Measurements from ENCODE around the gene PCLAF.
"Not testable (repeated sequence)": the region's sequence is repeated elsewhere in the genome, so short reads cannot be mapped to it uniquely, and the experiment has no call there.

PCLAF gene, protein sequence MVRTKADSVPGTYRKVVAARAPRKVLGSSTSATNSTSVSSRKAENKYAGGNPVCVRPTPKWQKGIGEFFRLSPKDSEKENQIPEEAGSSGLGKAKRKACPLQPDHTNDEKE

DNA sequence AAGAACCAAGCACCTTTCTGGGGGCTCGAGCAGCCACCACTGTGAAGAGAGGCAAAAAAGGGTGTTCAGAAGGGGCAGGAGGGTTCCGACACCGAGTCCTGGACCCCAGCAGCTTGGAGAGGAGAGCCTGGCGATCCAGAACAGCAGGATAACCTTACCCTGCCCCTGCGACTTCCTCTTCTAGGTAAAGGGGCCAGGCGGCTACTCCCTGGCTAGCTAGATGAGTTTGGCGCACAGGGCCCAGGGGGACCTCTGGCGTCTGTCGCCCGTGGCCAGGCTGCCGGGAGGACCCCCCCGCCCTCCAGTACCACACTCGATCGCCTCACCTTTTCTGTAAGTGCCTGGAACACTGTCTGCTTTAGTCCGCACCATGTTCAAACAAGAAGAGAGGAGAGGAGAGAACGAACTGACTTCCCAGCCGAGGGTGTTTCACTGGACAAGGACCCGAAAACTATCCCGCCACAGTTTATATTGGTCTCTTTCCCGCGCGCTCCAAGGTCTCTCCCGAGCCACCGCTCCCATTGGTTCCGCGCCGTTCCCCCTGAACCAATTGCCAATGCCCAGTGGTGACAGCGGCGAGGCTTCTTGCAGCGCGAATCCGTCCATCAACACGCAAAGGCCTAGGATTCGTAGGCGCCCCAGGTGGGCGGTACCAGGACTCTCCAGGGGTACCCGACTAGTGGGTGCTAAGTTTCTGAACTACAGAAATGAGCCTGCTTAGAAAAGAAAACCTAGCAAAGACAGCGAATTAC is at the start of gene PCLAF:
TSS of gene PCLAF (minus strand) at position 442 of the 752 bp plus-strand sequence. CDS start at position 372, 70 bp downstream.
- peak; percentile 70 for DNase-seq (ENCODE audit: low read depth)

DNA sequence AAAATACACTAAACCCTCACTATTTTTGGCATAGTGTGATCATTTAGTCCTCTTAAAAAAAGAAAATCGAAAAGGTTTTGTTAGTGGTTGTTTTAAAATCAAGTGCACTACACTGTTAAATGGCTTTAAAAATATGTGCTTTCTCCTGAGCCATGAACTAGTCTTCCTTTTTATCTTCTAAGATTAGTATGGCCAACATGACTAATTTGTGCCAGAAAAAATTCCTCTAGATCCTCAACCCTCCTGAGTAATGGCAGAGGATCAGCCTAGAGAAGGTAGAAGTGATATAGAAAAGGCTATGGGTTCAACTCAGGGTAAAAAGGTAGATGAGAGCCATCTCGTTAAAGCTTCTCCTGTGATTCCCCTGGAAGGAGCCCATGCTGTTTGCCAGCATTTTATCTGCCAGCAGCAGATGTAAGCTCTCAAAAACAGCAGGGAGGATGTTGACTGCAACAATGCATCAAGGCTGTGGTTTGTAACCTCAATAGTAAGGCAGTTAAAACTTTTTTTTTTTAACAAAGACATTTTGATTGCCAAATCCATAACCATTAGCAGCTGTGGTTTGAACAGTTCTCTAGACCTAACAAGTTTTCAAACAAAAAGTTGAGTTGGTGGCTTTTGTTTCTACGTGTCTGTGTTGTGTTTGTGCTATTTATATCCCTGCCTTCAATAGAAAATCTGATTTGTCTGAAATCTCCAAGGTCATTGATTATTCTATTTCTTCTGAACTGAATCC is 48.9 kb upstream of the PCLAF start:
- peak; percentile 43 for DNase-seq (ENCODE audit: low read depth)

DNA sequence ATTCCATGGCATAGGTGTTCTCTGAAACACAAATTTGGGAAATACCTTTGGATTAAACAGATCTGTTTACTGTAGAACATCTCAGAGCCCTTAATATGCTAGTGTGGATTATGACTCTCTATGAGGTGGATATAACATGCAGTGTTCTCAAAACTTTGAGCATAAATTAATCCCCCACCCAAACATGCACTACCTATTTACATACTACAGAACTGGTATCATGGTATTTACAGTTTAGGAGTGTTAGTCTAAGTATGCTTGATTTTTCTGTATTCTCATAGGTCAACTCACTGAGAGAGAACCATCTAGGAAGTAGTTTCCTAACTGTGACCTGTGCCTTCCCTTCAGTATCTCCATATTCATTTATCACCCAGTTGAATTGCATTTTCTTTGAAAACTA is 48.2 kb upstream of the PCLAF start:
- no peak for DNase-seq (ENCODE audit: low read depth)

DNA sequence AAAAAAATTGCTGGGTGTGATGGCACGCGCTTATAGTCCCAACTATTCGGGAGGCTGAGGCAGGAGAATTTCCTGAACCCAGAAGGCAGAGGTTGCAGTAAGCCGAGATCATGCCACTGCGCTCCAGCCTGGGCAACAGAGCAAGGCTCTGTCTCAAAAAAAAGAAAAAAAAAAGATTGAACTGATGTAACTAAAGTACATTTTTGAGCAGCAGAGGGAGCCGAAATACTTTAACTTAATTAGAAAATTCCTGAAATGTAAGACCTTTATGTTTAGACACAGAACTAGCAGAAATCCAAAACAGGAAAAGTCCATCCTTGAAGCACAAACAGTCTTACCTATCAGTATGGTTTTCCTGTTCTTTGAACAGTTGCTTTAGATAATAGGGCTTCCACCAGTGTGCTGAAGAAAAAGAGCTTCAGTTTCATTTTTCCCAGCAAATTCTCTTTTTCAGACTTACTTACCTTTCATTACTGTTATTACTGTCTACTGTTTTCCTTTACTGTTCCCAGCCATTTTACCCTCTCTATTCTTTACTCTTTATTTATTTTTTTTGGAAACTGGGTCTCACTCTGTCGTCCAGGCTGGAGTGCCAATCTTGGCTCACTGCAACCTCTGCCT is 45.7 kb upstream of the PCLAF start:
- DNase-seq (ENCODE audit: low read depth), result no peak

DNA sequence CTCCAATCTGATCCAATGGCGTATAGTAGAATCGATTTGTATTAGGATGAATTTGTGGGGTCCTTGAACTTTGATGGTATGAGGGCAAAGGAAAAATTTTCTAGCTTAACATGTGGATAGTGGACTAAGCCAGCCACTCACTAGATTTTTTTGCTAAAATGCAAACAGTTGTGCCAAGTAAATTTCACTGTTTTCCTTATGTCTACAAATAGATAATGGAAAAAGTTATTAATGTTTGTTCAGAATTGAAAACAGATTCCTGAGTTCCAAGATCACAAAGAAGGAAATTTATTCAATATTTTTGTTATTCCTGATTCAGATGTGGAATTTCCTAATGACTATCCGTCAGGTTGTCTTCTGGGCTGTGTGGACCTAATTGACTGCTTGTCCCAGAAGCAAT is 44.0 kb upstream of the PCLAF start:
- no peak for DNase-seq (ENCODE audit: low read depth)

DNA sequence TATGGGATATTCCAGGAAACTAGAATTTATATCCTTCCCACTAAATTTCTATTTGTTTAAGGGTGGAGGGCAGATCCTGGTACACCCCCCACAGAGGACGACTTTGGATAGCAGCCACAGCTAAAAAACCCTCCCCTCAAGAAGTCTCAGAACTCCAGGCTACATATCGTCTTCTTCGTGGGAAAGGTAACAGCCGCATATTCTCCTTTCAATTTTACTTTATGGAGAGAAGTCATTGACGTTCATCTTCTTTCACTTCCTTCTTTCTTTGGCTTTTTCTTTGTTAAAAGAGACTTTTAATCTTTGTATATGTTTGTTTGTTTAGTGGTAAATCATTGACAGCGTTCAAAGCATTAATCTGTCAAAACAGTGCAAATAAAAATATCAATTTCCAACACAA is 42.7 kb upstream of the PCLAF start:
- no peak for DNase-seq (ENCODE audit: low read depth)

DNA sequence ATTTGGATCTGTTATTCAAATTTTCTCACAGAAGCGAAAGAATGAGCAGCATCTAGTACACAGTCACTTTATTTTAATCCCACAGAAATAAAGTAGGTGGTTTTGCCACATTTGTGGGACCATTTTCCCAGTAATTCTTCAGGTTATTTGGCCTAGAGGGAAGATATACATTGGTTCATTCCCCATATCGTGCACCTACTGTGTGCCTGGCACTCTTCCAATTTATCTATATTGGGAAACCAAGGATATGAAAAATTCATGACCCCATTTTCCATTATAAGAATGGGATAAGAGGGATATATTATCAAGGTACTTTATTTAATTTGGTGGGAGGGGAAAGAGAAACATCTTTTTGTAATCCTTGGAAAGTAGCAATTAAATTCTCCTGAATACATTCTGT is 41.5 kb upstream of the PCLAF start:
- no peak for DNase-seq (ENCODE audit: low read depth)

DNA sequence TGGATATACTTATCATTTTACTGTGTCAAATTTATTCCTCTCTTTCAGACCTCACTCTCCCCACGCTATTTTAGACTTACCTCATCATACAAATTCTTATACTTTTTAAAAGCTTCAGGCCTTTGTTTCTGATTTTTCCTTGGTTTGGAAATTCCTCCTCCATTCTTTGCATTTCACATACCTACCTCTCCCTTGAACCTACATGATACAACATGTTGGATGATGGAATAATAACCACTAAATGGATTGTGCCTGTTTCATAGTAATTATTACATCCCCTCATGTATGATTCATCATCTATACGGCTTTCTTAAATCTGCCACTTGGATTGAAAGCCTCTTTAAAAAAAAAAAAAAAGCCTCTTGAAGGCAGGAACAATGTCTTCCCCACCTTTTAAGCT is 31.0 kb upstream of the PCLAF start:
- DNase-seq (ENCODE audit: low read depth), result no peak

DNA sequence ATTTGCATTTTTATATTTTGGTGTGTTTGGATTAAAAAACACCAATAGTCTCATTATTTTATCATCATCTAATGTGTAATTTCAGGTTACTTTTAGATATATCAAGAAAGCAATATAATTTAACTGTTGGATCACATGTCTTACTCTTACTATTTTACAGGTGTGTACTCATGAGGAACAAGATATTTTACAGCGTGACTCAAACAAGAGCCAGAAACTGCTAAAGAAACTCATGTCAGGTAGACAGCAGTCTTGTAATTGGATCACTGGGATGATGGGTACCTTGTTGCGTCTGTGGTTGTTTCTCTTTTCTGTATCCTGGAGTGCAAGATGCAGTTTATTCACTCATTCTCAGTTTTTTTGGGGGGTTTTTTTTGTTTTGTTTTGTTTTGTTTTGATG is 19.3 kb upstream of the PCLAF start:
- DNase-seq (ENCODE audit: low read depth), result no peak

DNA sequence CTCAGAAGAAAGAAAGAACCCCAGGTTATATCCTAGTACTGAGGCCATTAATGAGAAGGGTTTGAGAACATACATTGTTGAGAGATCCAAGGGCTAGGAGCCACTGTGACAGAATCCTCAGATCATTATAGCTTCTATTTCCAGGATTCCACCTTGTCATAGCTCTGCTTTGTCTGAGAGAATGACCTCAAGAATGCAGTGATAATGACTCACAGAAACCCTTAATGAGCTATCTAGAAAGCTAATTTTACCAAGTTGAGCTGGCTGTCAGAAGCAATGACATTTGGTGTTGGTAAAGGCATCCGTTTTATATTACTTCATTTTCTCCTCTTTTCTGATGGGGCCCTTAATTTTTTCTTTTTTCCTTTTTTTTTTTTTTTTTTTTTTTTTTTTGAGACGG is 17.3 kb upstream of the PCLAF start:
- no peak for DNase-seq (ENCODE audit: low read depth)

DNA sequence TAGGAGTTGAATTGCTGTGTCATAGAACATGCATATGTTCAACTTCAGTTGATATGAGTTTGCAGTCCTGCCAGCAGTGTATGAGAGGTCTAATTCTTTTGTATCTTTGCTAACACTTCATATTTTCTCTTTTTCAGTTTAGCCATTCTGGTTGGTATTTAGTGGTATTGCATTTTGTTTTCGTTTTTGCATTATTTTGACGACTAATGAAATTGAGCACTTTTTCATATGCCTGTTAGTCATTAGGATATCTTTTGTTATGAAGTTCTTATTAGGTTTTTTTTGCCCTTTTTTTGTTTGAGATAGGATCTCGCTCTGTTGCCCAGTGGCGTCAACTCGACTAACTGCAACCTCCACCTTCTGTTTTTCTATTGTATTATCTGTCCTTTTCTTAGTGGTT is 15.5 kb upstream of the PCLAF start:
- no peak for DNase-seq (ENCODE audit: low read depth)

DNA sequence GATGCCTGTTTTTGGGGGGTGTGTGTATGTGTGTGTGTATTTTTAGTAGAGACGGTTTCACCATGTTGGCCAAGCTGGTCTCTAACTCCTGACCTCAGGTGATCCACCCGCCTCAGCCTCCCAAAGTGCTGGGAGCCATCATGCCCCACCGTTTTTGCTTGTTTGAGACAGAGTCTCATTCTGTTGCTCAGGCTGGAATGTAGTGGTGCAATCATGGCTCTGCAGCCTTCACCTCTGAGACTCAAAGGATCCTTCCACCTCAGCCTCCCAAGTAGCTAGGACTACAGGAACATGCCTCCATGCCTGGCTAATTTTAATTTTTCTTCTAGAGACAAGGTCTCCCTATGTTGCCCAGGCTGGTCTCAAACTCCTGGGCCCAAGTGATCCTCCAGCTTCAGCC is 11.2 kb upstream of the PCLAF start:
- not testable (repeated sequence) for DNase-seq (ENCODE audit: low read depth)

DNA sequence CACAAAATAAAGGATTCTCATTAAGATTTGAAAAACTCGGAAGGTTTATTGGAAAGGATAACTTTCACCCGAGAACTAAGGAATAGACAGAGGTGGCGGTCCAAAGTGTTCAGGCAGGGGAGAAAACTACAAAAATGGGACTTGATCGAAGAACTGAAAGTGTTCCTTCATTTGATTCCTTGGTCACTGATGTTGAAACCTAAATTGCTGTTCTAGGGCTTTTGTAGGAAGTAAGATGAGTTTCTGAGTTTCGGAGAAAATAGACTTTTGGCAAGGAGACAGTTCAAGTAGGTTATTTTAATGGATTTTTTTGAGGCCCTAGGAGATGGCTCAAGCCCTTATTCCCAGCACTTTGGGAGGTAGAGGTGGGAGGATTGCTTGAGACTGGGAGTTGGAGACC is 7.8 kb upstream of the PCLAF start:
- no peak for DNase-seq (ENCODE audit: low read depth)

DNA sequence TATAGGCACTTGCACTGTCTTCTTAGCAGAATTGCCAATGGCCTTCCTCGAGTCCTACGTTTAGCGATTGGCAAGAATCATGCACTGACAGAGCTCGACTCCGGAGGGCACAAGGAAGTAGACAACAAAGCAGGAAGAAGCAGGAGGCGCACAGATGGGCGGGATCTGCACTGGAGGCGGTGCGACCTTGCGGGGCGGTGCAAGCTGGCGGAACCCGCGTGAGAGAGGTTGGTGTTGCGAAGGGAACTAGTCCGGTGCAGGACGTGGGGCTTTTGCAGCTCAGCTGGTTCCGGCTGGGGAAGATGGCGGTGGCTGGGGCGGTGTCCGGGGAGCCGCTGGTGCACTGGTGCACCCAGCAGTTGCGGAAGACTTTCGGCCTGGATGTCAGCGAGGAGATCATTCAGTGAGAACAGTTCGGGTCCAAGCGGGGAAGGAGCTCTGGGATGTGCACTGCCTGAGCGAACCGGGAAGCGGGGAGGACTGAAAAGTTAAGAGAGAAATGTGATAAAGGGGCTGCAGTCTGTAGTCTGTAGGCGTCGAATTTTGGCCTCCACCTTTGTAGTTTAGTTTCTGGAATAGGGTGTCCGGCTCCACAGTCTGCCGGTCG is 6.4 kb upstream of the PCLAF start, which contains the start of gene TRIP4:
TSS of gene TRIP4 (plus strand) at position 275 of the 607 bp plus-strand sequence. CDS start at position 303, 28 bp downstream.
- peak; percentile 81 for DNase-seq (ENCODE audit: low read depth)

DNA sequence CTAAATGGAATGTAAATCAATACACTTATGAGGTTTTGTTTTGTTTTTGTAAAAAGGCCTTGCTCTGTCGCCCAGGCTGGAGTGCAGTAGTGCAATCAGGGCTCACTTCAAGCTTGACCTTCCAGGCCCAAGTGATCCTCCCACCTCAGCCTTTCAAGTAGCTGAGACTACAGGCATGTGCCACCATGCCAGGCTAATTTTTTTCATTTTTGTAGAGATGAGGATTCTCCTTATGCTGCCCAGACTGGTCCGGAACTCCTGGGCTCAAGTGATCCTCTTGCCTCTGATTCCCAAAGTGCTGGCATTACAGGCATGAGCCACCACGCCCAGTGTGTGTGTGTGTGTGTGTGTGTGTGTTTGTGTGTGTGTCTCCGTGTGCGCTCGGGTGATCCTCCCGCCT is 5.0 kb upstream of the PCLAF start:
- no peak for DNase-seq (ENCODE audit: low read depth)

DNA sequence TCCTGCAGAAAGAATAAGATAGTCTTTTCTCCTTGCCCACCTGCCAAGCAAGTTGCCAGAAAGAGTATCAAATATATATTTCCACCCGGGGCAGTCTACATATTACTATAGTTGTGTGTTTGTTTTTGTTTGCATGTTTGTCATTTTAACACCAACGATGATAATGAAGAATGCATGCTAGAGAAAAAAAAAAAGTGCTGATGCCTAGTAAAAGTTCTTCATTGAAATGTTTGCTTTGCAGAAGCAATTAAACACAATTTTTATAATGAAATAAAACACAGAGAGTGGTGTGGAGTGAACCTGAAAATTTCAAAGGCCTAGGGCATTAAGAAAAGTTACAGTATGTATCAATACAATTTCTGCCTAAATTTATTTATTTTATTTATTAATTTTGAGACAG is 2.5 kb upstream of the PCLAF start:
- DNase-seq (ENCODE audit: low read depth), result no peak

DNA sequence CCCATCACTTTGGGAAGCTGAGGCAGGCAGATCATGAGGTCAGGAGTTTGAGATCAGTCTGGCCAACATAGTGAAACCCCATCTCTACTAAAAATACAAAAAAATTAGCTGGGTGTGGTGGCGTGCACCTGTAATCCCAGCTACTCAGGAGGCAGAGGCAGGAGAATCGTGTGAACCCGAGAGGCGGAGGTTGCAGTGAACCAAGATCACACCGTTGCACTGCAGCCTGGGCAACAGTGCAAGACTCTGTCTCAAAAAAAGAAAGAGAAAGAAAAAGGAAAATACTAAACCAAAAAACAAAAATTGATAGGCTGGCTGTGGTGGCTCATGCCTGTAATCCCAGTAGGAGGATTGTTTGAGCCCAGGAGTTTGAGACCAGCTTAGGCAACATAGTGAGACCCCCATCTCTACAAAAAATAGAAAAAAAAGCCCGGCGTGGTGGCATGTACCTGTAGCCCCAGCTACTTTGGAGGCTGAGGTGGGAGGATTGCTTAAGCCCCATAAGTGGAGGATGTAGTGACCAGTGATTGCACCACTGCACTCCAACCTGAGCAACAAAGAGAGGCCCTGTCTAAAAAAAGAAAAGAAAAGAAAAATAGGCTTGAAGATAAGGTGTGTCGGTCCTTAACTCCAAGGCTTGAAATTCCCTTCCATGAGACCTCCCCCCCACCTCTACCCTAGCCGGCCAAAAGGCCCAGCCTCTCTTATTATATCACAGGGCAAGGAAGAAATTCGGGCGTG is 941 bp downstream of the PCLAF start:
- not testable (repeated sequence) for DNase-seq (ENCODE audit: low read depth)

DNA sequence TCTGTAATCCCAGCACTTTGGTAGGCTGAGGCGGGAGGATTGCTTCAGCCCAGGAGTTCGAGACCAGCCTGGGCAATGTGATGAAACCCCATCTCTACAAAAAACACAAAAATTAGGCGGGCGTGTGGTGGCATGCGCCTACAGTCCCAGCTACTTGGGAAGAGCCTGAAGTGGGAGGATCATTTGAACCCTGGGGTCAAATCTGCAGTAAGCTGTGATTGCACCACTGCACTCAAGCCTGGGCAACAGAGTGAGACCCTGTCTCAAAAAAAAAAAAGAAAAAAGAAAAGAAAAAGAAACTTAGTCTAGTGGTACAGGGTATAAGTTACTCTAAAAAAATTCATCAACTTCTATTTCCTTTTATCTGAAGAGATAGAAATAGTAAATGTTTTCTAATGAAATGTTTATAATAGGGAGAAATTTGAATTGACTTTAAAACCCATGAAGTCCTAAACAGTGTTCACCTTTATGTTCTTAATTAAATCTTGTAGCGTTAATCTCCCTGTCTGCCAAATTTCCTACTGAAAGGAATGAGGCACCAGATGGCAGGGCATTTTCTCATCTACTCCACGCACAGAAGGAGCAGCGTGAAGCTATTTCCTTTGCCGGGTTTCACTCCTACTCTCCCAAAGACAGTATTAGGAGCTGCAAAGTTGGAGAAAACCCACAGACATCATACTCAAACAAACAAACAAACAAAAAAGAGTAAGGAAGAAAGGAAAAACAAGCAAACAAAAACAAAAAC is 1.9 kb downstream of the PCLAF start:
- no peak for DNase-seq (ENCODE audit: low read depth)

DNA sequence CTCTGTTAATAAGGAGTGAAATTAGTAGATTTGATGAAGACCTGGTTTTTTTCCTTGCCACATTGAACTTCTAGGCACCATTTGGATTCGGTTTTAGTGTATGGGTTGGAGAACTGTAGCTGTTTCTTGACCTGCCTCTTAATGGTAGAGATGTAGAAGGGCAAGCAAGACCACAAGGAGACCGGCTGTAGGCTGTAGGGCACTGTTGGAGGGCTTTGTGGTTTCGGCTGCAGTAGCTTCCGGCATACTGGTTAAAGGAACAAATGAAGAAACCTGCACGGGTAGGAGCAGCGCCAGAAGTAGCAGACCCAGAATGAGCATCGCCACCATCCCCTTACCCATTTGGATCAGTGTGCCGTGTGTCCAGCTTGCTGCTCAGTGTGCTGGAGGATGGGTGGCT is 7.9 kb downstream of the PCLAF start:
- DNase-seq (ENCODE audit: low read depth), result no peak

DNA sequence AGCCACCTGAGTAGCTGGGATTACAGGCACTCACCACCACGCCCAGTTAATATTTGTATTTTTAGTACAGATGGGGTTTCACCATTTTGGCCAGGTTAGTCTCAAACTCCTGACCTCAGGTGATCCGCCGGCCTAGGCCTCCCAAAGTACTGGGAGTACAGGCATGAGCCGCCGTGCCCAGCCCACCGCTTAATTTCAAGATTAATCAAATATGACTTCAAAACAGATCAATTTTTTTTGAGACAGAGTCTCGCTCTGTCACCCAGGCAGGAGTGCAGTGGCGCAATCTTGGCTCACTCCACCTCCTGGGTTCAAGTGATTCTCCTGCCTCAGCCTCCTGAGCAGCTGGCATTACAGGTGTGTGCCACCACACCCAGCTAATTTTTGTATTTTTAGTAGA is 9.9 kb downstream of the PCLAF start:
- not testable (repeated sequence) for DNase-seq (ENCODE audit: low read depth)

DNA sequence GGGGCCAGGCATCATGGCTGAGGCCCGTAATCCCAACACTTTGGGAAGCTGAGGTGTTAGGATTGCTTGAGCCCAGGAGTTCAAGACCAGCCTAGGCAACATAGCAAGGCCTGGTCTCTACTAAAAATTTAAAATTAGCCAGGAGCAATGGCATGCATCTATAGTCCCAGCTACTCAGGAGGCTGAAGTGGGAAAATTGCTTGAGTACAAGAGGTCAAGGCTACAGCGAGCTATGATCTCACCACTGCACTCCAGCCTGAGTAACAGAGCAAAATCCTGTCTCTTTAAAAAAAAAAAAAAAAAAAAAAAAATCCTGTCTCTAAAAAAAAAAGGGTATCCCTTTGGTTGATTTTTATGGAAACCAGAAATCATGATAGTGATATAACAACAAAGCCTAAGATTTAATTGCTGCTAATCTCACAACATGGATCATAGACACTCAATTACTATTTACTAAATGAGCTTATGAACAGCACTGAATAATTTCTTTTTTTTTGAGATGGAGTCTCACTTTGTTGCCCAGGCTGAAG is 12.1 kb downstream of the PCLAF start:
- DNase-seq (ENCODE audit: low read depth), result no peak
